ENCODE data around the gene APOL6. TPM values are rescaled to one million over a fixed set of nuclear protein-coding genes. Genes with fewer than 3 reads are reported as not detected.

The APOL6 gene
- total RNA-seq, 1 experiment from 2014 or later: 5.1 TPM

DNA sequence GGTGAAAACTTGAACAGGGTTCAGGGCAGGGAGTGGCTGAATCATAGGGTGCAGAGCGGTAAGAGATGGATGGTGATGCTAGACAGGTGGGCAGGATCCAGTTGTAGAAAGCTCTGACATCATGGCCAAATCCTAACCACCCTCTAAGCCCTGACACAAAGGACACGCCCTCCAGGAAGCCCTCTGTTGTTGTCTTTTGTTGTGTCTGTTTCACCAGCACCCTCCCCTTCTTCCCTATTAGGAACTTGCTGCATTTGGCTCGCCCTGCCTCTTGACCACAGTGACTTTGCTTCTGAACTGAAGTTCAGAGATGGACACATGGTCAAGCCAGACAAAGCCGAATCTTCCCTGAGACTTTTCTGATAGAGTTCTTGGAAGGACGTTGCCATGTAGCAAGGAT, 14.2 kb upstream of the APOL6 start:
- DNase-seq (ENCODE audit: extremely low read depth, low read depth): no peak

DNA sequence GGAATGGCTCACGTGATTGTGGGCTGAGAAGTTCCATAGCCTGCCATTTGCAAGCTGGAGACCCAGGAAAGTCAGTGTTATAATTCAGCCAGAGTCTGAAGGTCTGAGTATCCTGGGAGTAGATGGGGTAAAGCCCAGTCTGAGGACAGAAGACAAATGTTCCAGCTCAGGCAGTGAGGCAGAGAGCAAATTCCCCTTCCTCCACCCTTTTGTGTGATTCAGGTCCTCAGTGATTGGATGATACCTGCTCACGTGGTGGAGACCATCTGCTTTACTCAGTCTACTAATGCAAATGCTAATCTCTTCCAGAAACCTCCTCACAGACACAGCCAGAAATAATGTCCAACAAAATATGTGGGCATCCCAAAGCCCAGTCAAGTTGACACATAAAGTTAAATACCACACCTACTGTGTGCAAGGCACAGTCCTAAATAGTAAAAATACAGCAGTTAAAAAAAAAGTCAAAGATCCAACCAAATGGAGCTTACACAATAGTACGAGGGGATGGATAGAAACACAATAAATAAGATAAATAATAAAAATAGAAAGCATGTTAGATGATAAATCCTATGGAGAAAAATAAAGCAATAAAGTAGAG, 13.2 kb upstream of the APOL6 start:
- DNase-seq (ENCODE audit: extremely low read depth, low read depth): no peak

DNA sequence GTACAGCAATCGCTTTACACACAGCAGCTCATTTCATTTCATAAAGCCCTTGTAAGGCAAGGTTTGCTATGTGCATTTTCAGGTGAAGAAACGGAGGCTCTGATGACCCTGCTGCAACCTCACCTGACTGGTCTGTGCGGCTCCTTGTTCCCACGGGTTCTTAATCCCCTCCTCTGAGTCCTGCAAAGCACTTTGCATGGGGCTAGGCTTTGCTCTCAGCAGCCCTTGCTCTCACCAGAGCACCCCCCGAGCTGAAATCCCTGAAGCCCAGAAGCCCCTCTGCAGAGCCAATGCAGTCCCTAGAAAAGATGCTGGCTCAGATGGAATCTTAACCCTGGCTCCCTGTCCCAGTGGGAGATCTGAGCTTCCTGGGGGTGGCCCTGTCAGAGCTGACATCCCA, 11.0 kb upstream of the APOL6 start:
- no peak for DNase-seq (ENCODE audit: extremely low read depth, low read depth)

DNA sequence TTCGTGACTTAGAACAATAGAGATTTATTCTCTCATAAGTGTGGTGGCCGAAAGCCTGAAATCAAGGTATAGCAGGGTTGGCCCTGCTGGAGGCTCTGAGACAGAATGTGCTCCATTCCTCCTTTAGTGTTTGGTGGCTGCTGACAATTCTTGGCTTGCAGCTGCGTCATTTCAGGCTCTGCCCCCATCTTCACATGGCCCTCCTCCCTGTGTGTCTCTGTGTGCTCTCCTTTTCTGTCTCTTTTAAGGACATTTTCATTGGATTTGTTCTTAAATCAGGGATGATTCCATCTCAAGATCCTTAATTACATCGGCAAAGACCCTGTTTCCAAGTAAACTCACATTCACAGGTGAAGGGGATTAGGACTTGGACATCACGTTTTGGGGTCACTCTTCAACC, 10.2 kb upstream of the APOL6 start:
- DNase-seq (ENCODE audit: extremely low read depth, low read depth): no peak

DNA sequence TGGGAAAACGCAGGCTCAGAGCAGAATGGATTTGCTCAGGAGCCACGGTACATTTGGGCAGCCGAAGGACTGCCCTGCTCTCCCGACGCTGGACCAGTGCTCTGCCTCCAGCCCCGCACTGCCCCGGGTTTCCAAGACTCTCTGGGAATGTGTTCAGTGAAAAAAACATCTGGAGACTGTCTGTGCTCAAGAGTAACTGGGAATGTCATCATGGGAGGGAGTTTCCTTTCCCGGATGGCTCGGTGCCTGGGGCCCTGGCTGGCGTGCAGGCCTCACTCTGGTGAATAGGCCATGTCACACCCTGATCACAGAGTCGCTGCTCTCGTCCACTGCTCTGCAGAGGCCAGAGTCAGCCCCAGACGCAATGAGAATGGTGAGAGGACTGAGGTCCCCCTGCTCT, 9.8 kb upstream of the APOL6 start:
- no peak for DNase-seq (ENCODE audit: extremely low read depth, low read depth)

DNA sequence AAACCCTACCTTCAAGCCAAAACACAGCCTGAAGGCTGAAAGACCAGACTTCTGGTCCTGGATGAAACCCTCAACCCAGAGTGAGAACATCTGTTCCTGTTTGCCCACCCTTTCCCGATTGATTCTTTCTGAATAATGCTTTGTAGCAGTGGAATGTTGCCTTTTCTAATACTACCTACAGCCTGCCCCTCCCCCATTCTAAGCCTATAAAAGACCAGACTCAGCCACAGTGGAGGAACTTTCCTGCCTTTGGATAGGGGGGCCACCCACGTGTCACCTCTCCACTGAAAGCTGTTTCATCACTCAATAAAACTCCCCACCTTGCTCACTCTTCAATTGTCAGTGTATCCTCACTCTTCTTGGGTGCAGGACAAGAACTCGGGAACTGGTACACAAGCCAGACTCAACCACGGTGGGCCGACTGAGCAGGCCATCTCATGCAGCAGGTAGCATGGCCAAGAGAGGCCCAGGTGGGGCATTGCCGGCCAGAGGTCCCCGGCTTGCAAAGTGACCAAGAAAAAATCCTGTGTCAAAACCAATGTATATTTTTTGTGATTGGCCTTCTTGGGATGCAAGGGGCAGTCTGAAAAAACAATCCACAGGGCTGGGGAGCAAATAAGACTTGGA, 6.6 kb upstream of the APOL6 start:
- DNase-seq (ENCODE audit: extremely low read depth, low read depth): no peak

DNA sequence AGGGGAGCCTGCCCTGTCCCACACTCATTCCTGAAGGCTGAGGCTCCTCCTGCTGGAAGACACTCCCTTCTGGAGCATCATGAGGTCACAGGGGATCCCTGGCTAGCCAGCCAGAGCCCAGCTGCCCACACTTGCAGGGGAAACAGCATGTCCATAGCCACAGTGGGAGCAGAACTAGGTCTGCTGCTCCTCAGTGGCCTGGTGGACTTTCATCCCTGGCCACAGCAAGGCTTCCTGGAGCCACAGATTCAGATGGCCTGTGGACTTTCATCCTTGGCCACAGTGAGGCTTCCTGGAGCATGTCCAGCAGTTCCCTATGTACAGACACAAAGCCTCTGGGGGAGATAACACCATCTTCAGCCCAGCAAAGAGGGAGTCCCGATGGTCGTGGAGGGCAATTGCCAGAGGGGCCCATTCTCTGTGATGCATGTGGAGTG, 5.9 kb upstream of the APOL6 start:
- DNase-seq (ENCODE audit: extremely low read depth, low read depth): no peak

DNA sequence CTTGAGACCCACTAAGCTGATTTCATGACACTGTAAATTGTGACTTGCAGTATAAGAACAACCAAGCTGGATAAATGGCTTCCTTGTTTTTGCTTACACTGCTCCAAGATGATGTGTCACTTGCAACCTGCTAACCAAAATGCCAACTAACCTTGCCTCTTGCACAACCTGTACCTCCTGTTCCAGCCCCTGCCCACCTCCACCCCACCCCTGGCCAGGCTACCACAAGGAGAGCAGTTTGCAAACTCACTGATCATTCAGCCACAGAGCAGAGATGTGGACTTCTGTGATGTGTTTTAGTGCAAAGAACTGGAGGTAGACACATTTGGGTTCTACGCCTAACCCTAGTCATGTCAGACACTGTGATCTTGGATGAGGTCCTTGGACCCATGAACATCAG, 4.3 kb upstream of the APOL6 start:
- DNase-seq (ENCODE audit: extremely low read depth, low read depth): no peak

DNA sequence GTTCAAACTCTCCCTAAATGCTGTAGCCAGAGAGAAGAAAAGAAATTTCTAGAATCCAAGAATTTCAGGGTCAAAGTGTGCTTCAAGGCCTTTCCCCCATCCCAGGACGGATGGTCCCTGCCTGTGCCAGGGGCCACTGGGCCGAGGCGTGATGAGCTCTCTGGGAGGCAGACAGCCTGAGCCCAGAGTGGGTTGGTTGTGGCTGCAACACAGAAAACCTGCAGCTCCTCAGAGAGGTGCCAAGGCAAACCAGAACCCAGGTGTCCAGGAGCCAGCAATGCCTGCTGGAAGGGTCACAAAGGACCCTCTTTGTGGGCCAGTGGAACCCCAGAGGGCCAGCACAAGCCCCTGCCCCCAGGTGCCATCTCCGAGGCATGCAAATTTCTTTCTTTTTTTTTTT, 2.6 kb upstream of the APOL6 start:
- DNase-seq (ENCODE audit: extremely low read depth, low read depth): no peak

DNA sequence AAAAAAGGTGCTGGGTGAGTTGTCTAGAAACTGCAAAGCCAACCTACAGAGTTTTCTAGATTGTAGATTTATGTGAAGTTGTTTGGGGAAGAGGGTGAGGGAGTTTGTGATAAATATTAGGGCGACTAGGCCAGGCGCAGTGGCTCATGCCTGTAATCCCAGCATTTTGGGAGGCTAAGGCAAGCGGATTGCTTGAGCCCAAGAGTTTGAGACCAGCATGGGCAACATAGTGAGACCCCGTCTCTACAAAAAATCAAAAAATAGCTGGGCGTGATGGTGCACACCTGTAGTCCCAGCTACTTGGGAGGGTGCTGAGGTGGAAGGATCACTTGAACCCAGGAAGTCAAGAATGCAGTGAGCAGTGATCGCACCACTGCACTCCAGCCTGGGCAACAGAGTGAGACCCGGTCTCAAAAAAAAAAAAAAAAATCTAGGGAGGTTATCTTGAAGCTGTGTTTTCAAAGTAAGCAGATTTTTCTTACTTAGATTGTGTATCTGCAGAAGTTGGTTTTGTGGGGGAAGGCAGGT, 844 bp downstream of the APOL6 start:
- no peak for DNase-seq (ENCODE audit: extremely low read depth, low read depth)

DNA sequence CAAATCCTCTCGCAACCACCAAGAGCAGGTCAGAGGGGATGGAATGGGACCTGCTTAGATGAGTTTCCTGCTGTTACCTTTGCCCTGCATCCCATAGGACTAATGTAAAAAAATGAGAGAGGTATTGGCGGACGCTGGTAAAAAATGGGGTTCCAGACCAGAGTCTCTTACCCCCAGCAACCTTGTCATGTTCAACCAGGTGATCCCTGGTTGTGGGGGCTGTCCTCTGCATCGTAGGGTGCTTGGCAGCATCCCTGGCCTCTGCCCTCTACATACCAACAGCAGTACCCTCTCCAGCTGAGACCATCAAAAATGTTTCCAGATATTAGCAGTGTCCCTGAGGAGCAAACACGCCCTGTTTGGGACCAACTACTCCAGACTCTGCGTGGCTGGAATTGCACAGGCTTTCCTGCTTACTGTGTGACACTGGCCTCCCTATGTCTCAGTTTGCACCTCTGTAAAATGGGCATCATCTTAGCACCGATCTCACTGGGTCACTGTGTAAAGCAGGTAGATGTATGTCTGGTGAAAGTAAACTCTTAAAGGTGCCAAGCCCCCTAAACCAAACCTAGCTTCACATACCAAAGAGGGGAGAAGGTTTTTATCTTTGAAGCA, 1.5 kb downstream of the APOL6 start:
- DNase-seq (ENCODE audit: extremely low read depth, low read depth): no peak

DNA sequence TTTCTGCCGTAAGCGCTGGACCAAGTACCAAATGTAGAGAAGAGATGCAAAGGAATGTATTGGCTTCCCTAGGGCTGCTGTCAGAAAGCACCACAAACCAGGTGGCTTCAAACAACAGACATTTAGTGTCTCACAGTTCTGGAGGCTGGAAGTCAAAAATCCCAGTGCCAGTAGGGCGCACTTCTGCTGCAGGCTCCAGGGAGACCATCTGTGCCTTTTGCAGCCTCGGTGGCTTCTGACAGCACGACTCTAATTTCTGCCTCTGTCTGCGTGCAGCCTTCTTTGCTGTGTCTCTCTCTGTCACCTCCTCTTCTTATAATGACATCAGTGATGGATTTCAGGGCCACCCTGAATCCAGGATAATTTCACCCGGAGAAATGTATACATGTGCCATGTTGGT, 2.8 kb downstream of the APOL6 start:
- no peak for DNase-seq (ENCODE audit: extremely low read depth, low read depth)

DNA sequence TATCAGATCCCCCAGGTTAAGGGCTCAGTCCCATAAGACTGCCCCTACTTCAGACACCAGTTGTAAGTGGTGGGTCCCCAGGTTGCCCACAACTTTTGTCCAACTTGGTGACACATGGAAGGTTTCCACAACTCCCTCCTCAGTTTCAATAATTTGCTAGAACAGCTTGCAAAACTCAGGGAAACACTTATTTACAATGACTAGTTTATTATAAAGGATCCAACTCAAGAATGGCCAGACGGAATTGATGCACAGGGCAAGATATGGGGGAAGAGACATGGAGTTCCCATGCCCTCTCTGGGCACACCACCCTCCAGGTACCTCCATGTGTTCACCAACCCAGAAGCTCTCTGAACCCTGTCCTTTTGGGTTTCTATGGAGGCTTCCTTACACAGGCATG, 5.6 kb downstream of the APOL6 start:
- DNase-seq (ENCODE audit: extremely low read depth, low read depth): no peak

DNA sequence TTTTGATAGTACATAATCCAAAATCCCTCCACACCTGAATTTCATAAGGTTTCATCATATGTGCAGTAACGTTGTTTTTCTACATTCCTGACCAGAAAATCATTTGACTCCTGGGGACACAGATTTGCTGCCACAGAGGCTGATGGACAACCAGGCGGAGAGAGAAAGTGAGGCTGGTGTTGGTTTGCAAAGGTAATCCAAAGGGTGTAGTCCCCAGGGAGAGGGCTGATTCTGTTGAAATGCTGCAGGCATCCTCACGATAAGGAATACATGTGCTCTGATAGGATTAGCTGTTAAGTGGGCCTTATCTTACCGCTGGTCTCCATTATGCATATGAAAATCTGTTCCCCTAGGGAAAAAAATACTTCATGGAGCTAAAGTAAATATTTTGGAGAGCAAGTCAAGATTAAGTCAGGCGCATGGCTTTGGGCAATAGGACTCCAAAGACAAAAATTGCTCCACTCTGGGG, 8.1 kb downstream of the APOL6 start:
- no peak for DNase-seq (ENCODE audit: extremely low read depth, low read depth)

DNA sequence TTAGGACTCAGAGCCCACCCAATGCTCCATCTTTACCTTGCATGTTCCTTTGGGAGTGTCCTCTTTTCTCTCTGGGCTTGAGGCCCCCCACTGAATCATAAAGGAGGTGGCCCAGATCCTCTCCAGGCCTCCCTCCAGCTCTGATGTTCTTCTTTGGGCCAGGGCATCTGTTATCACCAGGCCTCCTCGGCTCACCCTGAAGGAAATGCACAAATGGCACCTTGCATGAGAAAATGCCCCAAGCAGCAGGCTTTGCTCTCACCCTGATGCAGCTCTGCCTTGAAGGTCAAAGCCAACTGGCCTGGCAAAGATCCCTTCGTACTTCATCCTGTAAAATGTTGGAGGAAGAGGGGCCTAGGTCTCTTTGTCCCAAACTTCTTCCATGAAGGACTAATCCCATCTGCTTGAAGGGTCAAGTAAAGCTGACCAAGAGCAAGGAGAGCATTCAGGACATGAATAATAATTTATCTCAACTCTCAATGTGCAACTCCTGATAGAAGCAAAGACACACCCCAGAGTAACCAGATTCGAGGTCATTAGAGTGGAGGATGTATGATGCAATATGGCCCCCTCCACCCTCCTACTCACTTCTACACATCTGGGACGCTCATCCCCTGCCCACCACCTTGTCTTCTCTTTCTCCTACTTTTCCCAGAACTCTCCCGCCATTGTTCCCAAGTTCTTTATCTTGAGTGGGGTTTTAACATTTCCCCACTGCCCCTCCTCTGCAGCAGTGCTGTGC, 9.5 kb downstream of the APOL6 start:
- no peak for DNase-seq (ENCODE audit: extremely low read depth, low read depth)

DNA sequence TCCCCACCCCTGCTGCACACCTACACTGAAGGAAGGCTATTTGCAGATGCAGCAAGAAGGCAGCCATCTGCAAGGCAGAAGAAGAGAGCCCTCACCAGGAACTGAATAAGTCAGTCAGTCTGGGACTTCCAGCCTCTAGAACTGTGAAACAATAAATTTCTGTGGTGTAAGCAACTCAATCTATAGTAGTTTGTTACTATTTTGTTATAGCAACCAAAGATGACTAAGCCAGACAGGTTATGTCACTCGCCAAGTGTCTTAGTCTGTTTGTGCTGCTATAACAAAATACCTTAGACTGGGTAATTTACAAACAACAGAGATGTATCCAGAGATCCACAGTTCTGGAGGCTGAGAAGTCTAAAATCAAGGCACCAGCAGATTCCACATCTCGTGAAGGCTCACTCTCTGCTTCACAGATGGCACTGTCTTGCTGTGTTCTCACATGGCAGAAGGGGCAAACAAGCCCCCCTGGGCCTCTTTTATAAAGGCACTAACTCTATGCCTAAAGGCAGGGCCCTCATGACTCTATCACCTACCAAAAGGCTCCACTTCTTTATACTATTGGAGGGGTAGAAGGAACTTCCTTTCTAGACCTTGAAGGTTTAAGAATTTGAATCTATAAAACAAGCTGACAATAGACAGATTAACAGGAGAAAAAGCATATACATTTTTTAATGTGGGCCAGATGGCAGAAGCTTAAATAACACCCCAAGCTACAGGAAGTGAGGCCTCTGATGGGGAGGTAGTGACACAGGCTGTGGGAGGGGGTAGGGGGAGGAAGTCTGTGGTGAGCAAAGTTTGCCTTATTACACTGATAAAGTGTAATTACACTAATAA, 12.3 kb downstream of the APOL6 start:
- no peak for DNase-seq (ENCODE audit: extremely low read depth, low read depth)

DNA sequence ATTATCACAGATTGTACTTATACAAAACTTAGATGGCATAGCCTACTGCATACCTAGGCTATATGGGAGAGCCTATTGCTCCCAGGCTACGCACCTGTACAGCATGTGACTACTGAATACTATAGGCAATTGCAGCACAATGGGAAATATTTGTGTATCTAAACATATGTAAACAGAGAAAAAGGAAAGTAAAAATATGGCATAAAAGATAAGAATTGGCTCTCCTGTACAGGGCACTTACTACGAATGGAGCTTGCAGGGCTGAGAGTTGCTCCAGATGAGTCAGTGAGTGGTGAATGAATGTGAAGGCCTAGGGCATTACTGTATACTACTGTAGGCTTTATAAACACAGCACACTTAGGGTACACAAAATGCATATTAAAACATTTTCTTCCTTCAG, 13.2 kb downstream of the APOL6 start:
- DNase-seq (ENCODE audit: extremely low read depth, low read depth): no peak

DNA sequence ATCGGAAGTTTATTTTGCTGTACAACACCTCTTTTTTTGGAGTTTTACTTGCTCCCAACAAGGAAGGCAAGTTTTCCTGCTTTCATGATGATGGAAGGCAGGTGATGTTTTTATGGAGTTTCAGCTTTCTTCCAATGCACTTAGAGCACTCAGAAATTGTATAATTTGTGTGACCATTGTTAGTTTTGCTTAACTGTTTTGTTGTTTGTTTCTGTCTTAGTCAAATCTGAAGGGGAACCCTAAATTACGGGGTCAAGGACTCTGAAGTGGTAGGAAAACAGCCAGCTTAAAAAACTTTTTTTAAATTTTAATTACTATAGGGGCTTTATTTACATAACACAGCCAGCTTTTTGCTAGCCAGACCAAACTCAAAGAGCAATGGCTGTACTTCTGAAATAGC, 14.7 kb downstream of the APOL6 start:
- no peak for DNase-seq (ENCODE audit: extremely low read depth, low read depth)

DNA sequence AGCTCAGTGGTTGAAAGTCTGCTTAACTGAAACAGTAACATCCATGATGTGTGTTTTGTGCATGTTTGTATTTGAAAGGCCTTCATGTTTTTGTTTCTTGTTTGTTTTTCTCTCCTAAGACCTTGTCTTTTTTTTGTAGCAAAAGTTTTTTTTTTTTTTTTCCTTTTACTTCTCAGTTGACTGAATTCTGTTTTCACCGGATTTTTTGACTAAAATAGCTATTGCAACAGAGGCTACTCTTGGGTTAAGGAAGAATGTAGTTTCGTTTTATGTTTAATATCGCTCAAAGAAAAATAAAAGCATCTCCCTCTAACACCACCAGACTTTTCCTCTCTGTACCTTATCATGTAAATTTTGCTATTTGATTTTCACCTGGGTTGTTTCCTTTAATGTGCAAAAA, 15.1 kb downstream of the APOL6 start:
- no peak for DNase-seq (ENCODE audit: extremely low read depth, low read depth)

DNA sequence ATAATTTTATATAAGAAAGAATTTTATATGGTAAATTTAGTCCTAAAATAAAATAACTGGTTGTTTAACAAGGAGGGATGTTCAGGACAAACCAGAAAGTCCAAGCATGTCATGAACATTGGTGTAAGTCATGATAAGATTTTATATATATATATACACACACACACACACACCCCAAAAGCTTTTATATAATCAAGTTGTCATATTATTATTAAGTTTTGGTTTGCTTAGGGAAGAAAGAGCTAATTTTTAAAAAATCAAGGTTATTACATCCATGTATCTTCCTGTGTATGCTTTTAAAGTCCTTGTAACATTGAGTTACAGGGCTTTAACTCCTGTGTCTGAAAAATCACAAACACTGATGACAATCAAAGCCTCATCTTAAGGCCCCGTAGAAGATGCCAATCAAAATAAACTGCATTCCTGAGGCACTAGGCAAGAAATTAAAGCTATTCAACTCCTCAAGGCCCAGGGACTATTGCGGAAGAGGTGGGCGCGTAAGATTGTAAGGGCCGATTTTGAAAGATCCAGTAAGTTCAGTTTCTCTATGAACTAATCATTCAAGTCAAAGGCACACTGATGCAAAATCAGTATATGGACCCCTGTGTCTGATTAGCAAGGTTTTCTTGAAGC, 16.8 kb downstream of the APOL6 start:
- DNase-seq (ENCODE audit: extremely low read depth, low read depth): no peak

Data from NCI-H460 (cell line).